Stimulated activated naive CD8-positive, alpha-beta T cell treated with anti-CD3 and anti-CD28 coated beads, Interleukin-15, Interleukin-2, amounts not matched to agents 100 U/mL and 50 U/mL, for 24 hours (primary cell): ENCODE data around the gene OR51B2.
"Not testable (repeated sequence)": the region's sequence is repeated elsewhere in the genome, so short reads cannot be mapped to it uniquely, and the experiment has no call there.

Experiments used
- ATAC-seq: fragments of 150-1000 bp; cut with Tn5 transposase; one replicate; pipeline ENCODE4 v1.10.0; 2021
- DNase-seq: peaks from one replicate; pipeline ENCODE4 v3.0.0; 2021

OR51B2 gene

GRCh38 chr11:5324197-5324596 lies at the start of gene OR51B2:
Gene OR51B2, minus strand, starts transcription at chr11:5324297. Its CDS starts 0 bp downstream, at chr11:5324297.
- ATAC-seq, result no peak
- no peak for DNase-seq

GRCh38 chr11:5369789-5370188 lies 45.7 kb upstream of the OR51B2 start:
- ATAC-seq (no peak), DNase-seq (no peak)

- no peak for DNase-seq
- ATAC-seq, result no peak
These were observed 44.5 kb upstream of the OR51B2 start for GRCh38 chr11:5368502-5369043.

GRCh38 chr11:5367448-5368074 lies 43.5 kb upstream of the OR51B2 start:
- no peak for ATAC-seq

GRCh38 chr11:5366856-5367255 lies 42.8 kb upstream of the OR51B2 start:
- ATAC-seq (no peak), DNase-seq (no peak)

More at GRCh38 chr11:5367448-5368074, 43.5 kb upstream of the OR51B2 start:
- no peak for DNase-seq

GRCh38 chr11:5366365-5366764 lies 42.3 kb upstream of the OR51B2 start:
- not testable (repeated sequence) for ATAC-seq, DNase-seq

- DNase-seq (no peak), ATAC-seq (no peak)
These were observed 40.1 kb upstream of the OR51B2 start for GRCh38 chr11:5364214-5364613.

GRCh38 chr11:5363679-5364078 lies 39.6 kb upstream of the OR51B2 start:
- no peak for ATAC-seq
- DNase-seq, result no peak

- ATAC-seq (no peak), DNase-seq (no peak)
These were observed 38.0 kb upstream of the OR51B2 start for GRCh38 chr11:5362017-5362625.

GRCh38 chr11:5356031-5356430 lies 31.9 kb upstream of the OR51B2 start:
- not testable (repeated sequence) for ATAC-seq

GRCh38 chr11:5351208-5351607 lies 27.1 kb upstream of the OR51B2 start, which contains the start of gene OR51B6:
Gene OR51B6, plus strand, starts transcription at chr11:5351508. Its CDS starts 0 bp downstream, at chr11:5351508.
- ATAC-seq, result no peak

More at GRCh38 chr11:5356031-5356430, 31.9 kb upstream of the OR51B2 start:
- not testable (repeated sequence) for DNase-seq

GRCh38 chr11:5349550-5349949 lies 25.5 kb upstream of the OR51B2 start:
- DNase-seq (no peak), ATAC-seq (no peak)

More at GRCh38 chr11:5351208-5351607, 27.1 kb upstream of the OR51B2 start, which contains the start of gene OR51B6:
- DNase-seq, result no peak

GRCh38 chr11:5348551-5349194 lies 24.6 kb upstream of the OR51B2 start:
- no peak for ATAC-seq

GRCh38 chr11:5345831-5346230 lies 21.7 kb upstream of the OR51B2 start:
- DNase-seq, result no peak
- ATAC-seq, result no peak

More at GRCh38 chr11:5348551-5349194, 24.6 kb upstream of the OR51B2 start:
- no peak for DNase-seq

- ATAC-seq (no peak), DNase-seq (no peak)
These were observed 19.6 kb upstream of the OR51B2 start, which contains the start of gene OR51B5 for GRCh38 chr11:5343474-5344335. Gene OR51B5, minus strand, starts transcription at chr11:5343524. Its CDS starts 0 bp downstream, at chr11:5343524.

GRCh38 chr11:5339771-5340322 lies 15.8 kb upstream of the OR51B2 start:
- no peak for DNase-seq
- no peak for ATAC-seq

- not testable (repeated sequence) for DNase-seq, ATAC-seq
These were observed 13.2 kb upstream of the OR51B2 start for GRCh38 chr11:5337253-5337652.

GRCh38 chr11:5336331-5336730 lies 12.2 kb upstream of the OR51B2 start:
- no peak for DNase-seq
- no peak for ATAC-seq

- DNase-seq, result no peak
- no peak for ATAC-seq
These were observed 11.1 kb upstream of the OR51B2 start for GRCh38 chr11:5335170-5335569.

- ATAC-seq, result no peak
- DNase-seq, result no peak
These were observed 6.8 kb downstream of the OR51B2 start for GRCh38 chr11:5317292-5317691.

- DNase-seq, ATAC-seq: not testable (repeated sequence)
These were observed 10.6 kb downstream of the OR51B2 start for GRCh38 chr11:5313326-5314023.
